Measurements from ENCODE around the gene RAB8B.
"Not testable (repeated sequence)": the region's sequence is repeated elsewhere in the genome, so short reads cannot be mapped to it uniquely, and the experiment has no call there.

The RAB8B gene

GRCh38 chr15:63237086-63237485 lies 47.7 kb downstream of the RAB8B start:
- DNase-seq (ENCODE audit: low spot score): not testable (repeated sequence)

GRCh38 chr15:63238171-63238570 lies 48.8 kb downstream of the RAB8B start:
- DNase-seq (ENCODE audit: low spot score): no peak

- peak; percentile 82 for DNase-seq (ENCODE audit: low spot score)
These were observed 49.4 kb downstream of the RAB8B start for GRCh38 chr15:63238796-63239195.

- no peak for DNase-seq (ENCODE audit: low spot score)
These were observed 50.7 kb downstream of the RAB8B start for GRCh38 chr15:63240109-63240508.

- no peak for DNase-seq (ENCODE audit: low spot score)
These were observed 51.9 kb downstream of the RAB8B start for GRCh38 chr15:63241316-63241715.

- DNase-seq (ENCODE audit: low spot score): no peak
These were observed 53.7 kb downstream of the RAB8B start for GRCh38 chr15:63243101-63243500.

GRCh38 chr15:63243776-63244175 lies 54.4 kb downstream of the RAB8B start:
- DNase-seq (ENCODE audit: low spot score): no peak

- no peak for DNase-seq (ENCODE audit: low spot score)
These were observed 55.0 kb downstream of the RAB8B start for GRCh38 chr15:63244399-63244798.

- no peak for DNase-seq (ENCODE audit: low spot score)
These were observed 55.7 kb downstream of the RAB8B start for GRCh38 chr15:63244976-63245645.

GRCh38 chr15:63246691-63247469 lies 57.5 kb downstream of the RAB8B start:
- no peak for DNase-seq (ENCODE audit: low spot score)

- DNase-seq (ENCODE audit: low spot score): no peak
These were observed 61.0 kb downstream of the RAB8B start for GRCh38 chr15:63250312-63250965.

- no peak for DNase-seq (ENCODE audit: low spot score)
These were observed 62.3 kb downstream of the RAB8B start for GRCh38 chr15:63251701-63252100.

GRCh38 chr15:63252292-63252691 lies 62.9 kb downstream of the RAB8B start:
- DNase-seq (ENCODE audit: low spot score): no peak

GRCh38 chr15:63254991-63255390 lies 65.6 kb downstream of the RAB8B start:
- no peak for DNase-seq (ENCODE audit: low spot score)

GRCh38 chr15:63255489-63255990 lies 66.1 kb downstream of the RAB8B start:
- DNase-seq (ENCODE audit: low spot score): no peak

- DNase-seq (ENCODE audit: low spot score): no peak
These were observed 67.2 kb downstream of the RAB8B start for GRCh38 chr15:63256433-63257274.

- DNase-seq (ENCODE audit: low spot score): no peak
These were observed 69.3 kb downstream of the RAB8B start for GRCh38 chr15:63258658-63259057.

- no peak for DNase-seq (ENCODE audit: low spot score)
These were observed 71.4 kb downstream of the RAB8B start for GRCh38 chr15:63260791-63261190.

GRCh38 chr15:63261311-63261710 lies 71.9 kb downstream of the RAB8B start:
- DNase-seq (ENCODE audit: low spot score): no peak

GRCh38 chr15:63263519-63263918 lies 74.1 kb downstream of the RAB8B start:
- no peak for DNase-seq (ENCODE audit: low spot score)

- DNase-seq (ENCODE audit: low spot score): no peak
These were observed 75.4 kb downstream of the RAB8B start for GRCh38 chr15:63264688-63265293.

- no peak for DNase-seq (ENCODE audit: low spot score)
These were observed 85.0 kb downstream of the RAB8B start for GRCh38 chr15:63274427-63274826.
